ENCODE measurements around the gene APMAP.
"Not testable (repeated sequence)": the region's sequence is repeated elsewhere in the genome, so short reads cannot be mapped to it uniquely, and the experiment has no call there.

APMAP gene

DNA sequence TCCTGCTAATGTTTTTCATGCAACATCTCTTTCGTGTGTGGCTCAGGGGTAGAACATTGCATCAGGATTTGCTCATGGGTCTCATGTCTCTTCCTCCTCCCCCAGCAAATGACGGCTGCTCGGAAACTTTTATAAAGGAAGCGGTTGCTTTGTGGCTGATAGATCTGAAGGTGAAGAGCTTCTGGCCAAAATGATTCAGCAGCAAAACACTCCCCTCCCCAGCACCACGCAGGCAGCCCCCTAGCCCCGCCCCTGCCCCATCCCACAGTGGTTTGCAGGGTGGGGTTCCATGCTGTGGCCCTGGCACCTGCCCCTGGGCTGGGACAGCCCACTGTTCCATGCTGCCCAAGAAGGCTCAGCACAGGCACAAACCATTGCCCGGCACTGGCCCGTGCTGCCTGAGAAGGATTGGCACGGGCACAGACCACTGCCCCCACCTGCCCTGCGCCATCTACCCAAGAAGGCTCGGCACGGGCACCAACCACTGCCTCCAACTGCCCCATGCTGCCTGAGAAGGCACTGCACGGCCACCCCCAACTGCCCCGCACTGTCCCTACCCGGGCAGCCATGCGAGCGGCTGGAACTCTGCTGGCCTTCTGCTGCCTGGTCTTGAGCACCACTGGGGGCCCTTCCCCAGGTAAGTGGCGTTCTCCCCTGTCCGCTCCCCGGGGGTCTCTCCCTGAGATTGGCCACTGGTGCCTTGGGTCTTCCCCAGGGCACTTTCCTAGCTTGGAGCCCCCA is 43.4 kb downstream of the APMAP start, which contains the start of gene CST7:
CST7 (plus strand) TSS at position 331 of the 741 bp plus-strand sequence; CDS start at position 568, 237 bp downstream.
- Histone ChIP-seq H3K9ac (no peak within 1 kb of the TSS), H3K4me1 (no peaks in the 10 kb centered on the region), H3K4me2 (ENCODE audit: low read length) (no peak within 1 kb of the TSS), H3K79me2 (no peaks in the 10 kb centered on the region), H3K36me3 (ENCODE audit: control insufficient read depth, insufficient read depth, low read length) (no peaks in the 10 kb centered on the region), H3K27ac (no peak within 1 kb of the TSS), H3K27me3 (ENCODE audit: control insufficient read depth, insufficient read depth, low read length) (no peaks in the 10 kb centered on the region), H2AFZ (no peak within 1 kb of the TSS), H3K9me3 (ENCODE audit: control insufficient read depth, low read length) (no peaks in the 10 kb centered on the region), H3K4me3 (ENCODE audit: low read depth, low read length) (no peak within 1 kb of the TSS)
- TF ChIP-seq CTCF (IDR thresholded peaks at IDR 0.05), result no peak

- H3K9me3 ChIP-seq (ENCODE audit: control insufficient read depth, low read length); H3K9ac ChIP-seq; H3K79me2 ChIP-seq; H3K36me3 ChIP-seq (ENCODE audit: control insufficient read depth, insufficient read depth, low read length); H3K27ac ChIP-seq; H3K4me2 ChIP-seq (ENCODE audit: low read length); H2AFZ ChIP-seq; H3K4me1 ChIP-seq; H3K27me3 ChIP-seq (ENCODE audit: control insufficient read depth, insufficient read depth, low read length); H3K4me3 ChIP-seq (ENCODE audit: low read depth, low read length): not testable (repeated sequence)
Measured at GRCh38 chr20:24948396-24948938, 44.1 kb downstream of the APMAP start.

DNA sequence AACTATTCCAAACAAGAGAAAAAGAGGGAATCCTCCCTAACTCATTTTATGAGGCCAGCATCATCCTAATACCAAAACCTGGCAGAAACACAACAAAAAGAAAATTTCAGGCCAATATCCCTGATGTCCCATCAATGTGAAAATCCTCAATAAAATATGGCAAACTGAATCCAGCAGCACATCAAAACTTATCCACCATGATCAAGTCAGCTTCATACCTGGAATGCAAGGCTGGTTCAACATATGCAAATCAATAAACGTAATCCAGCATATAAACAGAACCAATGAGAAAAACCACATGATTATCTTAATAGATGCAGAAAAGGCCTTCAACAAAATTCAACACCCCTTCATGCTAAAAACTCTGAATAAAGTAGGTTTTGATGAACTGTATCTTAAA is 46.2 kb downstream of the APMAP start:
- not testable (repeated sequence) for H3K27ac ChIP-seq; H3K4me2 ChIP-seq (ENCODE audit: low read length); H3K9me3 ChIP-seq (ENCODE audit: control insufficient read depth, low read length); H3K4me1 ChIP-seq; H3K36me3 ChIP-seq (ENCODE audit: control insufficient read depth, insufficient read depth, low read length); H3K9ac ChIP-seq; H3K79me2 ChIP-seq; H3K4me3 ChIP-seq (ENCODE audit: low read depth, low read length); H2AFZ ChIP-seq; H3K27me3 ChIP-seq (ENCODE audit: control insufficient read depth, insufficient read depth, low read length)

DNA sequence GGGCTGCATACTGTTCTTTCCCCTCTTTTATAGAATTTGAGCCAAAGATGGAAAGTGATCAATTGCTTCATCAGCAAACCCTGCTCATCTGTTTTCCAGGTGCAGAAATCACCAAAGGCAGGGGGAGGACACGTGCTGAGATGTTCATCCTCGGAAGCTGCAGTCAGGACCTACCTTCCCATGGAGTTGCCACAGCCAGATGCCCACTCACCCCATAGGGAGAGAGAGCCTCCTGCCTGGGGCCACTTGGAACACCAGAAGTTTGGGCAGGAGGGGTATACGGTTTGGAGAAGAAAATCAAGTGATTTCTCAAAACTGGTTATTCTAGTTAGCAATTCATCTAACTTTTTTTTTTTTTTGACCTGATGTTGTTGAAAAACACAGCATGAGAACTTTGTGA is 48.8 kb downstream of the APMAP start:
- no peak overlapping the region for H2AFZ ChIP-seq
- H3K27ac ChIP-seq, result no peak overlapping the region
- no peaks in the 10 kb centered on the region for H3K27me3 ChIP-seq (ENCODE audit: control insufficient read depth, insufficient read depth, low read length)
- no peak overlapping the region for H3K4me3 ChIP-seq (ENCODE audit: low read depth, low read length)
- TF ChIP-seq CTCF (IDR thresholded peaks at IDR 0.05), result no peak
- no peak overlapping the region for H3K9ac ChIP-seq
- H3K36me3 ChIP-seq (ENCODE audit: control insufficient read depth, insufficient read depth, low read length), result no peaks in the 10 kb centered on the region
- no peaks in the 10 kb centered on the region for H3K9me3 ChIP-seq (ENCODE audit: control insufficient read depth, low read length)
- no peak overlapping the region for H3K4me2 ChIP-seq (ENCODE audit: low read length)
- H3K4me1 ChIP-seq, result no peaks in the 10 kb centered on the region
- no peaks in the 10 kb centered on the region for H3K79me2 ChIP-seq

DNA sequence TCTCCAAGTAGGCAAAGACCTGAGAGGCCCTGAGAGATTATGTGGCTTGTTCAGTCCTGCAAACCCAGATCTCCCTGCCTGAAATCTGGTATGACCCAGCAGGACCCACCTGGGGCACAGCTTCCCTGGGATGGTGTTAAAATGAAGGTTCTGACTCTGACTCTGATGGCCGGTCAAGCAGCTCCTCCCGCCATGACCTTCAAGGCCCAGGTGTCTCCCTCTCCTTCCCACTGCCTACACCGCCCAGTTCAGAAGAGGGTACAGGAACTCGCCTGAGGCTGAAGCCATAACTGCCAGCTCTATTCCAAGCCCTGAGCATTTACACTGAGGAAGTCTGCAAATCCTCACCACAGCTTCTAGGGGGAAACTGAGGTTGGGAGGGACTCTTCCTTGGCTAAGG is 49.4 kb downstream of the APMAP start:
- Histone ChIP-seq H3K4me2 (ENCODE audit: low read length) (no peak overlapping the region), H3K79me2 (no peaks in the 10 kb centered on the region), H3K9me3 (ENCODE audit: control insufficient read depth, low read length) (no peaks in the 10 kb centered on the region), H3K4me1 (no peaks in the 10 kb centered on the region), H2AFZ (no peak overlapping the region), H3K27me3 (ENCODE audit: control insufficient read depth, insufficient read depth, low read length) (no peaks in the 10 kb centered on the region), H3K4me3 (ENCODE audit: low read depth, low read length) (no peak overlapping the region), H3K36me3 (ENCODE audit: control insufficient read depth, insufficient read depth, low read length) (no peaks in the 10 kb centered on the region), H3K9ac (no peak overlapping the region), H3K27ac (no peak overlapping the region)
- TF ChIP-seq CTCF (IDR thresholded peaks at IDR 0.05), result no peak

Measured in parathyroid adenoma (tissue), 2 donors.